HEK293 (cell line): ENCODE results near the gene ESCO1.

ENCODE experiments used
- FEZF1 ChIP-seq: fragments of 450-650 bp; formaldehyde crosslinking; IDR thresholded peaks from 2 replicates; pipeline ENCODE4 v1.5.1; 2016; ENCODE audit warnings: missing biosample characterization, missing genetic modification characterization
- REPIN1 ChIP-seq: fragments of 450-650 bp; formaldehyde crosslinking; IDR thresholded peaks from 2 replicates; pipeline ENCODE4 v1.5.1; 2017; ENCODE audit warnings: missing biosample characterization, missing genetic modification characterization, low read depth
- SALL2 ChIP-seq: fragments of 450-650 bp; formaldehyde crosslinking; IDR thresholded peaks from 2 replicates; pipeline ENCODE4 v1.5.0; 2017; ENCODE audit warnings: missing biosample characterization, mild to moderate bottlenecking, missing genetic modification characterization, borderline replicate concordance
- SCRT1 ChIP-seq: fragments of 450-650 bp; formaldehyde crosslinking; IDR thresholded peaks from 2 replicates; pipeline ENCODE4 v1.5.1; 2016; ENCODE audit warnings: missing biosample characterization, missing genetic modification characterization, borderline replicate concordance
- SCRT2 ChIP-seq: fragments of 450-650 bp; formaldehyde crosslinking; IDR thresholded peaks from 2 replicates; pipeline ENCODE4 v1.5.1; 2016; ENCODE audit warnings: missing biosample characterization, missing genetic modification characterization
- SP2 ChIP-seq: fragments of 450-650 bp; formaldehyde crosslinking; IDR thresholded peaks from 2 replicates; pipeline ENCODE4 v1.5.1; 2016; ENCODE audit warnings: missing biosample characterization, missing genetic modification characterization
- SP3 ChIP-seq: fragments of 450-650 bp; formaldehyde crosslinking; IDR thresholded peaks from 2 replicates; pipeline ENCODE4 v1.5.1; 2016; ENCODE audit warnings: missing biosample characterization, missing genetic modification characterization
- TCF7L2 ChIP-seq: IDR thresholded peaks from 2 replicates; pipeline ENCODE4 v1.6.1; 2011; ENCODE audit warnings: low read depth, mild to moderate bottlenecking, inconsistent platforms, low read length, moderate library complexity, borderline replicate concordance
- YY1 ChIP-seq: fragments of 450-650 bp; formaldehyde crosslinking; IDR thresholded peaks from 2 replicates; pipeline ENCODE4 v1.5.1; 2018; ENCODE audit warnings: missing biosample characterization, missing genetic modification characterization
- ZBTB17 ChIP-seq: fragments of 450-650 bp; formaldehyde crosslinking; IDR thresholded peaks from 2 replicates; pipeline ENCODE4 v1.5.1; 2016; ENCODE audit warnings: missing biosample characterization, missing genetic modification characterization
- ZFHX2 ChIP-seq: fragments of 450-650 bp; formaldehyde crosslinking; conservative IDR thresholded peaks from 2 replicates; pipeline ENCODE4 v1.5.1; 2016; ENCODE audit warnings: missing biosample characterization, missing genetic modification characterization
- ZFP69B ChIP-seq: fragments of 450-650 bp; formaldehyde crosslinking; IDR thresholded peaks from 2 replicates; pipeline ENCODE4 v1.5.1; 2016; ENCODE audit warnings: missing biosample characterization, missing genetic modification characterization
- ZNF10 ChIP-seq: fragments of 450-650 bp; formaldehyde crosslinking; IDR thresholded peaks from 2 replicates; pipeline ENCODE4 v1.5.1; 2017; ENCODE audit warnings: missing biosample characterization, missing genetic modification characterization
- ZNF202 ChIP-seq: fragments of 450-650 bp; formaldehyde crosslinking; IDR thresholded peaks from 2 replicates; pipeline ENCODE4 v1.5.1; 2016; ENCODE audit warnings: missing biosample characterization, missing genetic modification characterization, borderline replicate concordance
- ZNF221 ChIP-seq: fragments of 450-650 bp; formaldehyde crosslinking; IDR thresholded peaks from 2 replicates; pipeline ENCODE4 v1.5.1; 2017; ENCODE audit warnings: missing biosample characterization, missing genetic modification characterization, borderline replicate concordance
- ZNF23 ChIP-seq: fragments of 450-650 bp; formaldehyde crosslinking; IDR thresholded peaks from 2 replicates; pipeline ENCODE4 v1.5.1; 2016; ENCODE audit warnings: missing biosample characterization, missing genetic modification characterization, borderline replicate concordance
- ZNF394 ChIP-seq: fragments of 450-650 bp; formaldehyde crosslinking; IDR thresholded peaks from 2 replicates; pipeline ENCODE4 v1.5.1; 2016; ENCODE audit warnings: missing biosample characterization, missing genetic modification characterization, mild to moderate bottlenecking, moderate library complexity, borderline replicate concordance
- ZNF433 ChIP-seq: fragments of 450-650 bp; formaldehyde crosslinking; IDR thresholded peaks from 2 replicates; pipeline ENCODE4 v1.5.1; 2016; ENCODE audit warnings: missing biosample characterization, missing genetic modification characterization, low read depth
- ZNF529 ChIP-seq: fragments of 450-650 bp; formaldehyde crosslinking; IDR thresholded peaks from 2 replicates; pipeline ENCODE4 v1.5.1; 2017; ENCODE audit warnings: missing genetic modification characterization, missing biosample characterization; ENCODE audit not compliant: insufficient replicate concordance
- ZNF791 ChIP-seq: fragments of 450-650 bp; formaldehyde crosslinking; IDR thresholded peaks from 2 replicates; pipeline ENCODE4 v1.5.1; 2016; ENCODE audit warnings: missing biosample characterization, missing genetic modification characterization
- ZNF843 ChIP-seq: fragments of 450-650 bp; formaldehyde crosslinking; IDR thresholded peaks from 2 replicates; pipeline ENCODE4 v1.5.1; 2016; ENCODE audit warnings: missing biosample characterization, missing genetic modification characterization
- TF ChIP-seq, protein P1 (sequence below): fragments of 450-650 bp; formaldehyde crosslinking; IDR thresholded peaks from 2 replicates; pipeline ENCODE4 v1.5.1; 2016; ENCODE audit warnings: missing biosample characterization, missing genetic modification characterization
- TF ChIP-seq, protein P2 (sequence below): fragments of 450-650 bp; formaldehyde crosslinking; IDR thresholded peaks from 2 replicates; pipeline ENCODE4 v1.5.1; 2017; ENCODE audit warnings: missing biosample characterization, missing genetic modification characterization
- TF ChIP-seq, protein P3 (sequence below): fragments of 450-650 bp; formaldehyde crosslinking; conservative IDR thresholded peaks from 2 replicates; pipeline ENCODE4 v1.5.1; 2016; ENCODE audit warnings: low read depth, missing biosample characterization, missing genetic modification characterization
- TF ChIP-seq, protein P4 (sequence below): fragments of 450-650 bp; formaldehyde crosslinking; IDR thresholded peaks from 2 replicates; pipeline ENCODE4 v1.5.0; 2017; ENCODE audit warnings: missing biosample characterization, missing genetic modification characterization, borderline replicate concordance
- TF ChIP-seq, protein P5 (sequence below): fragments of 450-650 bp; formaldehyde crosslinking; IDR thresholded peaks from 2 replicates; pipeline ENCODE4 v1.5.1; 2016; ENCODE audit warnings: missing biosample characterization, missing genetic modification characterization

Gene ESCO1

DNA sequence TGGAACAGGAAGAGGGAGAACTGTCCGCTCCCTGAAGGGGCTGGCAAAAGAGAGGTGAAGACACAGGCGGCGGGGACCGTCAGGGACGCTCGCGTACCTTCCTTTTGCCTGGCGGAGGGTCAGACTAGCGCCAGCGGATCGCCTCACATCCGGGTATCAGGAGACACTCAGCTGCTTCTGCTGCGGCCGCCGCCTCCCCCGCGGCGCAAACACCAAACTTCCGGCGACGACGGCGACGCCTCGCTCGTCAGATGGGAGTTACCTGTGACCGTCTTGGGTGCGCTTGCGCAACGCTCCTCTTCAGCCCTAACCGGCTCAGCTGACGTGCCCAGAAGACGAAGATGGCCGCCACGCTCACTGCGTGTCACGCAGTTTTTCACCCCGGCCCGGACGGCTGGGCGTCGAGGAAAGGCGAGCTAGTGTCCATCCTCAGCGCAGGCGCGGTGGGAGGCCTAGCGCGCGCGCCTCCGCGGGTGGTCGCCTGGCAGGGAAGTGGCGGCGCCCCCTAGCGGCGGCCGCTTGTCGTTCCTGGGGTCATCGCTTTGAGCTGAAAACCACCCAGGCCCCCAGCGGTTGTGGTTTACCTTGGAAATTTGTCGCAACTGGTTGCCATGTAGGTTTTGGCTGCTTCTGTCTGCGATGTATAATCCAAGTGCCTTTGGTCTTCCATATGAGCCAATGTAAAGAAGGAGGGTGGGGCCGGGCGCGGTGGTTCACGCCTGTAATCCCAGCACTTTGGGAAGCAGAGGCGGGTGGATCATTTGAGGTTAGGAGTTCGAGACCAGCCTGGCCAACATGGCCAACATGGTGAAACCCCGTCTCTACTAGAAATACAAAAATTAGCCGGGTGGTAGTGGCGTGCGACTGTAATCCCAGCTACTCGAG lies at the start of gene ESCO1 (continued):
- TF ChIP-seq FEZF1 (tag by site-specific recombination) (peak; percentile 44; the same call in 1 of the 2 replicates), ZNF202 (tag by site-specific recombination) (no peak), ZNF433 (no peak), SALL2 (tag by site-specific recombination) (no peak), TCF7L2 (no peak), SP3 (tag by site-specific recombination) (peak; percentile 82; the same call in 1 of the 2 replicates), YY1 (tag by site-specific recombination) (peak; percentile 21; the same call in 1 of the 2 replicates), REPIN1 (tag by site-specific recombination) (no peak), ZFHX2 (peak; percentile 48; the same call in 1 of the 2 replicates), ZNF394 (tag by site-specific recombination) (peak; percentile 84), SP2 (peak; percentile 86), ZNF10 (tag by site-specific recombination) (no peak), SCRT1 (tag by site-specific recombination) (no peak), ZNF23 (tag by site-specific recombination) (no peak), ZNF843 (tag by site-specific recombination) (0 out of 2 replicates have a peak, but pooled peaks have one; percentile 57), ZFP69B (tag by site-specific recombination) (no peak), SCRT2 (tag by site-specific recombination) (peak; percentile 67), ZNF529 (tag by site-specific recombination) (no peak), ZBTB17 (tag by site-specific recombination) (peak; percentile 81), ZNF791 (tag by site-specific recombination) (no peak), ZNF221 (tag by site-specific recombination) (no peak)
- TF ChIP-seq, protein P1, sequence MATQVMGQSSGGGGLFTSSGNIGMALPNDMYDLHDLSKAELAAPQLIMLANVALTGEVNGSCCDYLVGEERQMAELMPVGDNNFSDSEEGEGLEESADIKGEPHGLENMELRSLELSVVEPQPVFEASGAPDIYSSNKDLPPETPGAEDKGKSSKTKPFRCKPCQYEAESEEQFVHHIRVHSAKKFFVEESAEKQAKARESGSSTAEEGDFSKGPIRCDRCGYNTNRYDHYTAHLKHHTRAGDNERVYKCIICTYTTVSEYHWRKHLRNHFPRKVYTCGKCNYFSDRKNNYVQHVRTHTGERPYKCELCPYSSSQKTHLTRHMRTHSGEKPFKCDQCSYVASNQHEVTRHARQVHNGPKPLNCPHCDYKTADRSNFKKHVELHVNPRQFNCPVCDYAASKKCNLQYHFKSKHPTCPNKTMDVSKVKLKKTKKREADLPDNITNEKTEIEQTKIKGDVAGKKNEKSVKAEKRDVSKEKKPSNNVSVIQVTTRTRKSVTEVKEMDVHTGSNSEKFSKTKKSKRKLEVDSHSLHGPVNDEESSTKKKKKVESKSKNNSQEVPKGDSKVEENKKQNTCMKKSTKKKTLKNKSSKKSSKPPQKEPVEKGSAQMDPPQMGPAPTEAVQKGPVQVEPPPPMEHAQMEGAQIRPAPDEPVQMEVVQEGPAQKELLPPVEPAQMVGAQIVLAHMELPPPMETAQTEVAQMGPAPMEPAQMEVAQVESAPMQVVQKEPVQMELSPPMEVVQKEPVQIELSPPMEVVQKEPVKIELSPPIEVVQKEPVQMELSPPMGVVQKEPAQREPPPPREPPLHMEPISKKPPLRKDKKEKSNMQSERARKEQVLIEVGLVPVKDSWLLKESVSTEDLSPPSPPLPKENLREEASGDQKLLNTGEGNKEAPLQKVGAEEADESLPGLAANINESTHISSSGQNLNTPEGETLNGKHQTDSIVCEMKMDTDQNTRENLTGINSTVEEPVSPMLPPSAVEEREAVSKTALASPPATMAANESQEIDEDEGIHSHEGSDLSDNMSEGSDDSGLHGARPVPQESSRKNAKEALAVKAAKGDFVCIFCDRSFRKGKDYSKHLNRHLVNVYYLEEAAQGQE (tag by site-specific recombination), result no peak
- TF ChIP-seq, protein P2, sequence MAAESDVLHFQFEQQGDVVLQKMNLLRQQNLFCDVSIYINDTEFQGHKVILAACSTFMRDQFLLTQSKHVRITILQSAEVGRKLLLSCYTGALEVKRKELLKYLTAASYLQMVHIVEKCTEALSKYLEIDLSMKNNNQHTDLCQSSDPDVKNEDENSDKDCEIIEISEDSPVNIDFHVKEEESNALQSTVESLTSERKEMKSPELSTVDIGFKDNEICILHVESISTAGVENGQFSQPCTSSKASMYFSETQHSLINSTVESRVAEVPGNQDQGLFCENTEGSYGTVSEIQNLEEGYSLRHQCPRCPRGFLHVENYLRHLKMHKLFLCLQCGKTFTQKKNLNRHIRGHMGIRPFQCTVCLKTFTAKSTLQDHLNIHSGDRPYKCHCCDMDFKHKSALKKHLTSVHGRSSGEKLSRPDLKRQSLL, result no peak
- TF ChIP-seq, protein P3, sequence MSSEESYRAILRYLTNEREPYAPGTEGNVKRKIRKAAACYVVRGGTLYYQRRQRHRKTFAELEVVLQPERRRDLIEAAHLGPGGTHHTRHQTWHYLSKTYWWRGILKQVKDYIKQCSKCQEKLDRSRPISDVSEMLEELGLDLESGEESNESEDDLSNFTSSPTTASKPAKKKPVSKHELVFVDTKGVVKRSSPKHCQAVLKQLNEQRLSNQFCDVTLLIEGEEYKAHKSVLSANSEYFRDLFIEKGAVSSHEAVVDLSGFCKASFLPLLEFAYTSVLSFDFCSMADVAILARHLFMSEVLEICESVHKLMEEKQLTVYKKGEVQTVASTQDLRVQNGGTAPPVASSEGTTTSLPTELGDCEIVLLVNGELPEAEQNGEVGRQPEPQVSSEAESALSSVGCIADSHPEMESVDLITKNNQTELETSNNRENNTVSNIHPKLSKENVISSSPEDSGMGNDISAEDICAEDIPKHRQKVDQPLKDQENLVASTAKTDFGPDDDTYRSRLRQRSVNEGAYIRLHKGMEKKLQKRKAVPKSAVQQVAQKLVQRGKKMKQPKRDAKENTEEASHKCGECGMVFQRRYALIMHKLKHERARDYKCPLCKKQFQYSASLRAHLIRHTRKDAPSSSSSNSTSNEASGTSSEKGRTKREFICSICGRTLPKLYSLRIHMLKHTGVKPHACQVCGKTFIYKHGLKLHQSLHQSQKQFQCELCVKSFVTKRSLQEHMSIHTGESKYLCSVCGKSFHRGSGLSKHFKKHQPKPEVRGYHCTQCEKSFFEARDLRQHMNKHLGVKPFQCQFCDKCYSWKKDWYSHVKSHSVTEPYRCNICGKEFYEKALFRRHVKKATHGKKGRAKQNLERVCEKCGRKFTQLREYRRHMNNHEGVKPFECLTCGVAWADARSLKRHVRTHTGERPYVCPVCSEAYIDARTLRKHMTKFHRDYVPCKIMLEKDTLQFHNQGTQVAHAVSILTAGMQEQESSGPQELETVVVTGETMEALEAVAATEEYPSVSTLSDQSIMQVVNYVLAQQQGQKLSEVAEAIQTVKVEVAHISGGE (tag by site-specific recombination), result peak; percentile 90
- TF ChIP-seq, protein P4, sequence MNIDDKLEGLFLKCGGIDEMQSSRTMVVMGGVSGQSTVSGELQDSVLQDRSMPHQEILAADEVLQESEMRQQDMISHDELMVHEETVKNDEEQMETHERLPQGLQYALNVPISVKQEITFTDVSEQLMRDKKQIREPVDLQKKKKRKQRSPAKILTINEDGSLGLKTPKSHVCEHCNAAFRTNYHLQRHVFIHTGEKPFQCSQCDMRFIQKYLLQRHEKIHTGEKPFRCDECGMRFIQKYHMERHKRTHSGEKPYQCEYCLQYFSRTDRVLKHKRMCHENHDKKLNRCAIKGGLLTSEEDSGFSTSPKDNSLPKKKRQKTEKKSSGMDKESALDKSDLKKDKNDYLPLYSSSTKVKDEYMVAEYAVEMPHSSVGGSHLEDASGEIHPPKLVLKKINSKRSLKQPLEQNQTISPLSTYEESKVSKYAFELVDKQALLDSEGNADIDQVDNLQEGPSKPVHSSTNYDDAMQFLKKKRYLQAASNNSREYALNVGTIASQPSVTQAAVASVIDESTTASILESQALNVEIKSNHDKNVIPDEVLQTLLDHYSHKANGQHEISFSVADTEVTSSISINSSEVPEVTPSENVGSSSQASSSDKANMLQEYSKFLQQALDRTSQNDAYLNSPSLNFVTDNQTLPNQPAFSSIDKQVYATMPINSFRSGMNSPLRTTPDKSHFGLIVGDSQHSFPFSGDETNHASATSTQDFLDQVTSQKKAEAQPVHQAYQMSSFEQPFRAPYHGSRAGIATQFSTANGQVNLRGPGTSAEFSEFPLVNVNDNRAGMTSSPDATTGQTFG (tag by site-specific recombination), result no peak
- TF ChIP-seq, protein P5, sequence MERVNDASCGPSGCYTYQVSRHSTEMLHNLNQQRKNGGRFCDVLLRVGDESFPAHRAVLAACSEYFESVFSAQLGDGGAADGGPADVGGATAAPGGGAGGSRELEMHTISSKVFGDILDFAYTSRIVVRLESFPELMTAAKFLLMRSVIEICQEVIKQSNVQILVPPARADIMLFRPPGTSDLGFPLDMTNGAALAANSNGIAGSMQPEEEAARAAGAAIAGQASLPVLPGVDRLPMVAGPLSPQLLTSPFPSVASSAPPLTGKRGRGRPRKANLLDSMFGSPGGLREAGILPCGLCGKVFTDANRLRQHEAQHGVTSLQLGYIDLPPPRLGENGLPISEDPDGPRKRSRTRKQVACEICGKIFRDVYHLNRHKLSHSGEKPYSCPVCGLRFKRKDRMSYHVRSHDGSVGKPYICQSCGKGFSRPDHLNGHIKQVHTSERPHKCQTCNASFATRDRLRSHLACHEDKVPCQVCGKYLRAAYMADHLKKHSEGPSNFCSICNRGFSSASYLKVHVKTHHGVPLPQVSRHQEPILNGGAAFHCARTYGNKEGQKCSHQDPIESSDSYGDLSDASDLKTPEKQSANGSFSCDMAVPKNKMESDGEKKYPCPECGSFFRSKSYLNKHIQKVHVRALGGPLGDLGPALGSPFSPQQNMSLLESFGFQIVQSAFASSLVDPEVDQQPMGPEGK (tag by site-specific recombination), result no peak
